ENCODE results near the gene LARP4.

LARP4 gene

DNA sequence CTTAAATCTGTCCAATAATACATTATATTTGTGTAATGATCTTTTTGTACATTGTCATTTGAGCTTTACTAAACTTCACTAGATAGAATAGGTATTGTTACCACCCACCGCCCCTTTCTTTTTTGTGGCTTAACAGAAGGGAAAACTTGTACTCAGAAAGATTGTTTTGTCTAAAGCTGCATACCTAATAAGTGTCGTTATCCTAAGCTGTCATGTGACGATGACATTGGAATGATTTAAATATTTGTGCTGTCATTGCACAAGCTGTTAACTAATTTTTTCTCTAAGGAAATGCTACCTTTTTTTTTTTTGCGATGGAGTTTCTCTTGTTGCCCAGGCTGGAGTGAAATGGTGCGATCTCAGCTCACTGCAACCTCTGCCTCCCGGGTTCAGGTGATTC is 107.7 kb downstream of the LARP4 start:
- TF ChIP-seq, protein P1, sequence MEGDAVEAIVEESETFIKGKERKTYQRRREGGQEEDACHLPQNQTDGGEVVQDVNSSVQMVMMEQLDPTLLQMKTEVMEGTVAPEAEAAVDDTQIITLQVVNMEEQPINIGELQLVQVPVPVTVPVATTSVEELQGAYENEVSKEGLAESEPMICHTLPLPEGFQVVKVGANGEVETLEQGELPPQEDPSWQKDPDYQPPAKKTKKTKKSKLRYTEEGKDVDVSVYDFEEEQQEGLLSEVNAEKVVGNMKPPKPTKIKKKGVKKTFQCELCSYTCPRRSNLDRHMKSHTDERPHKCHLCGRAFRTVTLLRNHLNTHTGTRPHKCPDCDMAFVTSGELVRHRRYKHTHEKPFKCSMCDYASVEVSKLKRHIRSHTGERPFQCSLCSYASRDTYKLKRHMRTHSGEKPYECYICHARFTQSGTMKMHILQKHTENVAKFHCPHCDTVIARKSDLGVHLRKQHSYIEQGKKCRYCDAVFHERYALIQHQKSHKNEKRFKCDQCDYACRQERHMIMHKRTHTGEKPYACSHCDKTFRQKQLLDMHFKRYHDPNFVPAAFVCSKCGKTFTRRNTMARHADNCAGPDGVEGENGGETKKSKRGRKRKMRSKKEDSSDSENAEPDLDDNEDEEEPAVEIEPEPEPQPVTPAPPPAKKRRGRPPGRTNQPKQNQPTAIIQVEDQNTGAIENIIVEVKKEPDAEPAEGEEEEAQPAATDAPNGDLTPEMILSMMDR (IDR thresholded peaks at IDR 0.05; ENCODE audit: low read depth, low read length): no peak
- no peak for DNase-seq (ENCODE audit: extremely low read depth, low read depth)

DNA sequence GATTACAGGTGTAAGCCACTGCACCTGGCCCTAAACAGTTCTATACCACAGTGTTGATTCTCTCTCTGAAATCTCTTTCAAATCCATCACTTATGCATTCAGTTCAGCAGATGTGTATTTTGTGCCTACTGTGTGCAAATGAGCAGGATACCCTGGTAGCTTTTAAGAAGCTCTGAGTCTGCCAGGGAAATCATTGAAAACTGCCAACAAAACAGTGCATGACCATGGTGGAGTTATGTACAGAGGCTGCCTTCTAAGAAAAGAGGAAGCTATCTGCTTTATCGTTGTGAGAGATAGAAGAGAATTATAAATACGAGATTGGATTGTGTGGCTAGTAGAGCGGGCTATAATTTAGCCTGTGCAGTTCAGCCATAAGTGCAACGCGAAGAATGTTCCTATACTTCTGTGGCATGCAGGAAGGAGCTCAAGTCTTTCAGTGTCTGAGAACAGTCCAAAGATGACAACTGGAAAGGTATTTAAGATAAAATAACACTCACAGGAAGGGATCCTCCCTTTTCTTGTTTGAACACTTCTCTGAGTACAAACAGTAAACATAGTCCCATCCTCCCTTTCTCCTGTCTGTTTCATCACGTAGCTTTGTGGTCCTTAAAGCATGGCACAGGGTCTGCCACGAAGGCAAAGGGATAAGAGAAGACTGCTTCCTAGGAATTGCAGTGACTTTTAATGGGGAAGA is 108.4 kb downstream of the LARP4 start:
- no peak for DNase-seq (ENCODE audit: extremely low read depth, low read depth)
- TF ChIP-seq, protein P1 (IDR thresholded peaks at IDR 0.05; ENCODE audit: low read depth, low read length): no peak

DNA sequence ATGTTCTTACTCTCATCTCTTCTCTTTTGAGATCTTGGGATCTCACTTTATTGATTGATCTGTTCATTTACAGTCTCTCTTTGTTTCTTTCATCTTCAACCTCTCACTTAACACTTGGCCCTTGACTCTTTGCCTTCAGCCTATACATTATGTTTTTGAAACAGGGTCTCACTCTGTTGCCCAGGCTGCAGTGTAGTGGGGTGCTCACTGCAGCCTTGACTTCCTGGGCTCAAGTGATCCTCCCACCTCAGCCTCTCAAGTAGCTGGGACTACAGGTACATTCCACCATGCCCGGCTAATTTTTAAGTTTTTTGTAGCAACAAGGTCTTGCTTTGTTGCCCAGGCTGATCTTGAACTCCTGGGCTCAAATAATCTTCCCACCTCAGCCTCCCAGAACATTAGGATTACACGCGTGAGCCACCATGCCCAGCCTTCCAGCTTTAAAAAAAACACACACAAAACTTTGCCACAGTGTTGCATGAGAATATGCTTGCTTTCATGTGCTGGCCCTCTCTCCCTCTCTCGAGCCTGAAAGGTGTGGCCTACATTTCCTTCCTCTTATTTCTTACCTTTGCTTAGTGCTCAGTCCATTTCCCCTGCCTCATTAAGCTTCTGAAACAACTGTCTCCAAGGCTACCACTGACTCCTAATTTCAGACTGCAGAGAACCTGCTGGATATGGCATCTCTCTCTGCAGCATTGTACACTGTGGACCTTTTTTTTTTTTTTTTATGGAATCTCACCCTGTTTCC is 114.0 kb downstream of the LARP4 start:
- TF ChIP-seq, protein P1 (IDR thresholded peaks at IDR 0.05; ENCODE audit: low read depth, low read length): no peak
- DNase-seq (ENCODE audit: extremely low read depth, low read depth): no peak

DNA sequence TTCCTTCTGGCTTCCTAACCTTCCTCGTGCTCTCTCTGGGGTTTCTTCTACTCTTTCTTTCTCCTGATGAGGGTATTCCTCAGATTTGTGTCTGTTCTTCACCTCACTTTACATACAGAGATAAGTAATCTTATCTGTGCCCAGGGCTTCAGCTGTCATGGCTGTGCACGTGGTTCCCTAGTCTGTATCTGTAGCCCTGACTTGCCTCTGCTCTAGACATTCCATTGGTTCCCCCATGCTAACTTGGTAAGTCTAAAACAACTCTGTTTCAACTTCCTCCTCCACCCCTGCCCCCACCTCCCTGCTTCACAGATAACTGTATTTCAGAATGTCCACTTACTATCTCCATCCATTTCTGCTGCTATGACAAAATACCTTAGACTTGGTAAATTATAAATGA is 114.9 kb downstream of the LARP4 start:
- TF ChIP-seq, protein P1 (IDR thresholded peaks at IDR 0.05; ENCODE audit: low read depth, low read length): no peak
- no peak for DNase-seq (ENCODE audit: extremely low read depth, low read depth)

DNA sequence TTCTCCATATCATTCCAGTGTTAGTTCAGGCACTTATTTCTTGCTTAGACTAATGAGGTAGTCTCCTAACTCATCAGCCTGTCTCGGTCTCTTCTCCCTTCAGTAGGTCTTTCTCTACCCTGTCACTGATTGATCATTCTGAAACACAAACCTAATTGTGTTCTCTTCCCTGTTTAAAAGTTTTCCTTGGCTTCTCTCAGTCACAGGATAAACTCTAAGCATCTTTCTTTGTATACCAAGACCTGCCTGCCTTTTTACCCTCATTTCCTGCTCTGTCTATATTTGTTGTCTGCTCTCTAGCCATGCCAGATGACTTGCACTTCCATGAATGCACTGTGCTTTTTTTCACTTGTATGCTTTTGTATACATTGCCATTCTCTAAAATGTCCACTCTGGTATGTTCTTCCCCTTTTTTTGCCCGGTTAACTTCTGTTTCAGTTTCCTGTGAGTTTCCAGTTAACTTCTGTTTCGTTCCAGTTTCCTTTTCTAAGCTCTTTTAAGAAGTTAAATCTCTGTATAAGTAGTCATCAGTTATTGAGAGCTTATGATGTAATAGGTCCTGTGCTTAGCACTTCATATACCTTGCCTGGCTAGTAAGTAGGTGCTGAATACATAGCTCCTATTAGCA is 116.8 kb downstream of the LARP4 start:
- no peak for DNase-seq (ENCODE audit: extremely low read depth, low read depth)
- TF ChIP-seq, protein P1 (IDR thresholded peaks at IDR 0.05; ENCODE audit: low read depth, low read length): no peak

DNA sequence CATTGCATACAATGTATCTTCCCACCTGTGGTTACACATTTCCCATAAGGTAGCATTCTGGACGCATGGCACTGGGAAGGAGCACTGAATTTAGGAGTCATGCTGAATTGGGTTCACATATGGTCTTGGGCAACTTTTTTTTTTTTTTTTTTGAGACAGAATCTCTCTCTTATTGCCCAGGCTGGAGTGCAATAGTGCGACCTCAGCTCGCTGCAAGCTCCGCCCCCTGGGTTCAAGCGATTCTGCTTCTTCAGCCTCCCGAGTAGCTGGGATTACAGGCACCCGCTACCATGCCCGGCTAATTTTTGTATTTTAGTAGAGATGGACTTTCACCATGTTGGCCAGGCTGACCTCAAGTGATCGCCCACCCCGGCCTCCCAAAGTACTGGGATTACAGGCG is 117.4 kb downstream of the LARP4 start:
- DNase-seq (ENCODE audit: extremely low read depth, low read depth): no peak
- TF ChIP-seq, protein P1 (IDR thresholded peaks at IDR 0.05; ENCODE audit: low read depth, low read length): no peak

DNA sequence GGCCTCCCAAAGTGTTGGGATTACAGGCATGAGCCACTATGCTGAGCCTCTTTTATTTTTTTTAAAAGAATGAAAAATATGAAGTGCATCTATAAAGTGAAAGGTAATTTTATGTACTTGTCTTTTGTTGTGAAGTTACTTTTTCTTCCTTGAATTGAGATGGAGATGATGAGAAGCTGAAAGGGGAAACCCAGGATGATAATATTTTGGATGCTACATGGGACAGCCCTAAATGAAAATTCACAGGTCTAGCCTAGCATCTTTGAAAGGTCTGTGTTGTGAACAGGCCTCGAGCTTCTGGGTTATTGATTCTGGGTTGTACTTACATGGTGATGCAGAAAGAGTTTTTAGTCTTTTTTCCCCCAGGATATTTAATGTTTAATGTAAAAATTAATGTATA is 118.7 kb downstream of the LARP4 start:
- TF ChIP-seq, protein P1 (IDR thresholded peaks at IDR 0.05; ENCODE audit: low read depth, low read length): no peak

More for the DNA sequence above, 118.7 kb downstream of the LARP4 start:
- DNase-seq (ENCODE audit: extremely low read depth, low read depth): no peak
